Stimulated activated CD8-positive, alpha-beta memory T cell treated with anti-CD3 and anti-CD28 coated beads, Interleukin-15, amount 100 ng/mL, for 4 hours (primary cell): ENCODE data around the gene ZIC1.

Experiments used
- DNase-seq, 2 donors: peaks; one replicate each; pipeline ENCODE4 v3.0.0-alpha.2; 2020; ENCODE audit warnings: low read depth in 2 of 2

ZIC1 gene

GRCh38 chr3:147410116-147410525, 956 bp downstream of the ZIC1 start:
- no peak for DNase-seq

DNA sequence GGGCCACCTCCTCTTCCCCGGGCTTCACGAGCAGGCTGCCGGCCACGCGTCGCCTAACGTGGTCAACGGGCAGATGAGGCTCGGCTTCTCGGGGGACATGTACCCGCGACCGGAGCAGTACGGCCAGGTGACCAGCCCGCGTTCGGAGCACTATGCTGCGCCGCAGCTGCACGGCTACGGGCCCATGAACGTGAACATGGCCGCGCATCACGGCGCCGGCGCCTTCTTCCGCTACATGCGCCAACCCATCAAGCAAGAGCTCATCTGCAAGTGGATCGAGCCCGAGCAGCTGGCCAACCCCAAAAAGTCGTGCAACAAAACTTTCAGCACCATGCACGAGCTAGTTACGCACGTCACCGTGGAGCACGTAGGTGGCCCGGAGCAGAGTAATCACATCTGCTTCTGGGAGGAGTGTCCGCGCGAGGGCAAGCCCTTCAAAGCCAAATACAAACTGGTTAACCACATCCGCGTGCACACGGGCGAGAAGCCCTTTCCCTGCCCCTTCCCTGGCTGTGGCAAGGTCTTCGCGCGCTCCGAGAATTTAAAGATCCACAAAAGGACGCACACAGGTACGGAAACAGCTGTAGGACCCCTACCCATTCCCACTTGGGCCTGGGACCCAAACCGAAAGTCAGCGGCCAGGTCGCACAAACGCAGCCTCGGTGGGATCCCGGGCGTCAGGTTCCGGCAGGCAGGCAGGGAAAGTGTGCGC, 1.5 kb downstream of the ZIC1 start:
- no peak for DNase-seq

DNA sequence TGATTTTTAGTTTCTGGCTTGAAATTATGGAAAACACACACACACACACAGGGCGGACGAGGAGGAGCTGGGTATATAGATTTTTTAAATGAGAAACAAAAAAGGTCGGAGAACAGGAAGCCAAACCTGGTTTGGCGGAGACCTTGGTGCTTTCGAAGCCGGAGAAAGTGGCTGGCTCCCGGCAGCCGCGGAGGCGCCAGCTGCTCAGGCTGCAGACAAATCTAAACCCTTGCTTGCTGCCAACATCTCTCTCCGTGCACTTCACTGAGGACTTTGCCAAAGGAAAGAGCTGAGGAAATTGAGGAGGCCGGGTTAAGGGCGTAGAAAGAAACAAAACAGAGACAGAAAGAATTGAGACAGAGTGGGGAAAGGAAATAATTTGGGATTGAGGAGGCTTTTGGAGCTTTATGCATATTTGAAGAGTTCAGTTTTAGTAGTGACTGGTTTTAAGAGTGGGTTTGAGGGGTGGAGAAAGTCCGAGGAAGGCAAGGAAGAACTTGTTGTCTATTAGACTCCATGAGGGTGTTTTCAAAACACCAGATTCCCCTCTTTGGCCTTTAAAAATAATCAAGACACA, 2.2 kb downstream of the ZIC1 start:
- no peak for DNase-seq

DNA sequence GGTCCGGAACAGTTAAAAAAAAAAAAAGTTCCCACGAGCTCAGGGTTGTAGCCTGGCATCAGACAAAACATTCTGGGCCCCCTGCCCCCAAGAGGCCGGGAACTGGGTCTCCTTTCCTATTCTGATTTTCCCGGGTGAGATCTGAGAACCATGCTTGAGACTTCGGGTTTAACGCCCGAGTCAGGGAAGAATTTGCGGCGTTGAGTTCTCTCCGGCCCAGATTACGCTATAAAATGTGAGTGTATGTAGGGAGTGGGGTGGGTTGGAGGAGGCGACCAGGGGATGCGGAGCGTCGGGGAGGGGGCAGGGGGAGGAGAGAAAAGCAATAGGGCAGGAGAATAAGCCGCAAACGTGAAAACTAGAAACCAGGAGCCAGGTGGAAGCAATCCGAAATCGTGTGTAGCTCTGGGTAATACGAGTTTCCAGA, 2.7 kb downstream of the ZIC1 start:
- DNase-seq: no peak

- DNase-seq: no peak
Observed at GRCh38 chr3:147412261-147412916, 3.2 kb downstream of the ZIC1 start.

DNA sequence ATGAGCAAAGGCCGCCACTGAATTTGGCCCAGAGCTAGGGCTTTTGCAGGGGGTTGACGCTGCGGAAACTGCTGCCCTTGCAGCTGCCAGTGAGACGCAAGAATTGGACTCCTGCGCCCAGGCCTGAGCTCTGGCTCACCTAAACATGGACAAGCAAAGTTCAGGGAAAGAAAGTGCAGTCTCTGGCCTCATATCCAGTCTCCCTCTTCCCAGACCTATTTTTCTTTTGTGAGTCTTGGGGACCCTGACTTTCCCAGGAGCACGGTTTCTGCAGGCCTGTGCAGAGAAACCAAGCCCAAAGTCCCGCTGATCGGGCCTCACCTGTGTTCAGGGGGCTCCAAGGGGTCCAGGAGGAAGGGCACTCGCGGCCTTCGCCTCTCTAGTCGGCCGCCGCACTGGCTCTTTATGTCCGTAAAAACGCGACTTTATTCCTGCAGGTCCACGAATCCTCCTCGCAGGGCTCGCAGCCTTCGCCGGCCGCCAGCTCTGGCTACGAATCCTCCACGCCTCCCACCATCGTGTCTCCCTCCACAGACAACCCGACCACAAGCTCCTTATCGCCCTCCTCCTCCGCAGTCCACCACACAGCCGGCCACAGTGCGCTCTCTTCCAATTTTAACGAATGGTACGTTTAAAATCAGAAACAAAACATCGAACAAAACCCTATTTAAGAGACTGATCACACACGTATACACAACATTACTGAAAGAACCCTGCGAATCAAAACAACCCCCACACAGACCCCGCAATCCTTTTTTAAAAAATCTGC, 3.9 kb downstream of the ZIC1 start:
- DNase-seq: no peak

- DNase-seq: no peak
Observed at GRCh38 chr3:147413686-147414389, 4.7 kb downstream of the ZIC1 start.

DNA sequence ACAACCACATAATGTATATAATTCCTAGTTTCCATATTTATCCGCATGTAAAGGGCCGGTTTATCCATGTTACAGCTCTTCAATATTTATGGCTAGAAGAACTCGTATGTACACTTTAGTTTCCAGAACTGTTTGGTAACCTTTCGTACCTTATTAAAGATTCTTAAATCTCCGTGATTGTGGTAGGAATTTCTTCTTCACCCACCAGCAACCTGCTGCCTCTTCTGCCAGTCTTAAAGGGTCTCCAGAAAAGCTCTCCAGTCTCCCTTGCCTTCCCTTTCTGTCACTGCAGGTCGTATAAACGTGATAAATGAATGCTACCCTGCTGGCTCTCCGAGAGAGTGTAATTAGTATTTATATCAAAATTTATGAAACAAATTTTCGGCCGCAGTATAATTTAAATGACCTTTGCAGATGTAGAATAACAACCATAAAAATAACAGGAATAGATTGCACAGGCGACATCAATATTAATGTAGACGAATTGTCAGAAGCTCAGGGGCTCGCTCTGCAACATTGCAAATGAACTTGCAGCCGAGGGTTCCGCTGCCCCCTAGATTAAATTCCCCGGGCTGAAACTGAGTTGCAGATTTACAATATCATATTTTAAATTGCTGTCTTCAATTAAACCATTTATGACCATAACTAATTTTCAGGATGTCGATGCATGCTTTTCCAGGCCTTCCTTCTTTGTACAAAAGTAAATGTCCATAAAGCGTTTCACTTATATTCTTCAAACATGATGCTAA, 5.4 kb downstream of the ZIC1 start:
- DNase-seq: no peak

DNA sequence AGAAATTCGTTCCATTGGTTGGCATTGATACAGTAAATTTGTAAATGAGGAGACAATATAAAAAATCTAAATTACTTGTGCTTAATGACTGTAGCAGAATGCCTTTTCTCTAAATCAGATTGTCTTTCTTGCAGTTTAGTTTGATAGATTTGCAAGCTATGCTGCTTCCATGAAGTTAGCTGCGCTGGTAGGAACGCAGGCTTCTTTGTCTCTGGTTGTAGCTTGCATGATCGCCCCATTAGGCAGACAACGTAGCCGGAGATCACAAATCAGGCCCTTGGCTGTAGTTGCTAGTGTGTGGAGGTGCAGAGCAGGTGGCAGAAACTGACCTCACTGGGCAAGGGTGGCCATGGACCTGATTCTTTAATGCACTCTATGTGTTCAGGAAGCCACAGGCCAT, 6.1 kb downstream of the ZIC1 start:
- no peak for DNase-seq

- DNase-seq: no peak
Observed at GRCh38 chr3:147415874-147416273, 6.7 kb downstream of the ZIC1 start.

DNA sequence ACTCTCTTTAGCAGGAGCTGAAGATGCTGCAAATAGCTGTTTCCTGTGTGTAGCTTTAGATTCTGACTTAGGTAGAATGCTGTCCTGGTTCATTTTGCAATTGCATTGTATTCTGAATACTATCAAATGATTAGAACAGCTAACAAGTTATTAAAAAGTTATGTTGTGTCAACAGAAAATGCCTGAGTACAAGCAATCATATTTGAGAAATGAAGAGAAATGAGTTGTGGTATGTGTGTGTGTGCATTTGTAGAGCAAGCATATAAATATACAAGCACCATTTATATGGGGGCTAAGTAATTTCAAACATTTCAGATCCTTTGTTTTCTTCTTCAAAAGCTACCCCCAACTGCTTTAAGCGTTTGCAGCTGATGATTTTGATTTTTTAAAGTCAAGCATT, 7.8 kb downstream of the ZIC1 start:
- DNase-seq: no peak

GRCh38 chr3:147417551-147418295, 8.6 kb downstream of the ZIC1 start:
- no peak for DNase-seq

DNA sequence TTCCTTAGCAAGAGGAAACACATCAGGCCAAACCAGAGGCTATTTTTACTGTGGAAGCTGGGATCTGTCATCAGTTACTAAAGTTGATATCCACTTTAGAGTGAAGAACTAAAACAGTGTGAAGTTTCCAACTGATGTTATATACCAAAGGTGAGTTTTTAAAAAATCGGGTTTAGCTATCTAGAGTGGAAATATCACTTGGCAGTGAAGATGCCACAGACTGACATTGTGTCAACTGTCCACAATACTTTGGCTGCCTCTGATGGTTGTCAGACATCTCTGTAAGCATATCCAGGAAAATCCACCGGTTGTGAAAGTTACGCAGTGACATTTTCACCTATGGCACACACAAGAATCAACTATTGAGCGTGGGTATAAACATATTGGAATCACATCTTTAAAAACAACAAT, 9.2 kb downstream of the ZIC1 start:
- DNase-seq: no peak

DNA sequence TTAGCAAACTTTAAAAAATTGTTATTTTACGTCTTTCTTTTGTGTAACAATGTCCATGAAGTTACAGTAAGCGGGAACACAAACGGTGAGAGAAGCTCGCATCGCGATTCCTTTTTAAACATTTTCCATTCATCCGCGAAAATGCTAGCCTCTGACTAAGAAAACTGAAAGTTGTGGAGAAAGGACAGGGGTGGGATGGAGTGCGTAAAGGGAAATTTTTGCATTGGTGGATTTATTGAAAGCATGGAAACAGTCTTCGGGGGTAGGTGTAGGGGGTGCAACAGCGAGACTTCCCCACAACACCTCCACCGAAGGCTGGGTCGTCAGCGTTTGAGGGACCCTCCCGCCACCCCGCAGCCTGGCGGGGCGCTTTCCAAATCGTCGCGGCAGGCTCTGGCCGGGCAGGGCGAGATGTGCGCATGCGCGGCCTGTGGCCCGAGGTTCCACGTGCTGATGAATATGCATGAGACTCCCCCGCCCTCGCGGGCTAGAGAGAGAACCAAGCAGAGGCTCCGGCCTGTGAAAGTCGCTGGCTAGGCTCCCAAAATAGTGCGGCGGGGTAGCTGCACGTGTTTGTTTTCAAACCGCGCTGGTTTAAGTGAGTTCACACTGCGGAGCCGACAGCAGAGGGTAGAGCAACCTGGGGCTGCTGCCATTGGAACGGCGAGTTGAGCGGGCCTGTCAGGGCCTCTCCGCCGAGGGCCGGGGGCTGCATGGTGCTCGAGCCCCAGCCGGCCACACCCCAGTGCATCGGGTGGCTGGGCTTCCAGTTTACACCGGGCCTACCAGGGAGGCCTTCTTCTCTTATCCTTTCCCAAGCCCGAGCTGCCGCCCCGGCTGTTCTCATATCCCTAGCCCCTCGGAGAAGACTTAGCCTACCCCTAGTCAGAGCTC, 9.9 kb downstream of the ZIC1 start:
- DNase-seq: no peak

GRCh38 chr3:147419781-147420224, 10.6 kb downstream of the ZIC1 start:
- no peak for DNase-seq

DNA sequence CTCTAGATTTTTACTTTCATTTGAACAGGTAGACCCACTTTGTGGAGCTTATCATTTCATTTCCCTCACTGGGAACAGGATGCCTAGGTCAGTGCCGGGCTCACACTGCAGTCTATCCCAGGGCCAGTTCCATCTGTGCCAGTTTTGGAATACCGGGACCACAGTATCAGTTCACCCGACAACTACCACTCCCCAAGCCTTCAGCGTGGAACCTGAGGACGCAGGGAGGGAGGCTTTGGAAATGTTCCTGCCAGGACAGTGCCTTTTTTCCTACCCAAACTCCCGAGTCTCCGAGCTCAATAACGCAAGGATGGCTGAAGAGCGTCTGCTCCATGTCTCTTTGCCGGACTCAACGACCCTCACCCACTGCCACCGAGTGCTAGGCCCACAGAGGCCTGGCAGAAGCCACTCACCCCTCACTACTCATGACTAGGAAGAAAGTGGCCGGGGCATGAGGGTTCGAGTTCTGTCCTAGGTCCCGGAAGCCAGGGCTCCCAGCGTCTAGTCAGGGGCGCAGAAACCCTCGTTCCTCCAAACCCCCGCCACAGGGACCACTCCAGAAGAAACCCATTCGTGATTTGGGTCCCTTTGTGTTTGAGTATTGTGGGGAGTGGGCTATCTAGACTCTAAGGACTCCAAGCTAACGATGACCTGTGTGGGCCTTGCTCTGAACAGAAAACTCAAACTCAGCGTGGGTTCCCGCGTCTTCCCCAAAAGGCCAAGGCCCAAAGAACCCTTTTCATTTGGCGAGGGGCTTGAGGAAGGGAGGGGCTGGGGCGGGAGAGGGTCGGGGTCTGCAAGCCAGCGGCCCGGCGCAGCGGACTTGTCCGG, 11.4 kb downstream of the ZIC1 start:
- DNase-seq: no peak

- DNase-seq: no peak
Observed at GRCh38 chr3:147421184-147421912, 12.2 kb downstream of the ZIC1 start.

DNA sequence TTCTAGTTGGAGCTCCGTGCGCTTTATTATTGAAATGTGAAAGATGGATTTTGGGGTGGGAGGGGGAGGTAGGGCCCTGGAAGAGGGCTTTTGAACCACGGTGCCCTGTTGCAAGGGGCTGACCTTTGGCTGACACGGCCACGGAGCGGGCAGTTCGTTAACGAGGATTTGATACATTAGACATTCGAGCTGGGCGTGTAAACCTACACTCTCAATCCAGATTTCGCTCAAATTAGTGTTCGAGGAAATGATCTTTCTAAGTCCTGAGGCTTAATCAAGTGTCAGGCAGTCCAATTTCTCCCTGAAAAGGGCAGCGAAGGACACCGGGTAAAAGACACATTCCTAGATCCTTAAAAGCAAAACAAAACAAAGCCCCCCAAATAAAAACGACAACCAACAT, 13.0 kb downstream of the ZIC1 start:
- DNase-seq: no peak
